GM18873 (cell line): Measurements from ENCODE around the gene SVIL.
"Not testable (repeated sequence)": the region's sequence is repeated elsewhere in the genome, so short reads cannot be mapped to it uniquely, and the experiment has no call there.

ENCODE experiments used
- ATAC-seq: cut with Tn5 transposase; IDR thresholded peaks from one replicate; pipeline ENCODE4 v1.9.1; 2021; ENCODE audit warnings: mild to moderate bottlenecking, moderate library complexity, moderate number of reproducible peaks; ENCODE audit not compliant: unreplicated experiment, low FRiP score

Gene SVIL

DNA sequence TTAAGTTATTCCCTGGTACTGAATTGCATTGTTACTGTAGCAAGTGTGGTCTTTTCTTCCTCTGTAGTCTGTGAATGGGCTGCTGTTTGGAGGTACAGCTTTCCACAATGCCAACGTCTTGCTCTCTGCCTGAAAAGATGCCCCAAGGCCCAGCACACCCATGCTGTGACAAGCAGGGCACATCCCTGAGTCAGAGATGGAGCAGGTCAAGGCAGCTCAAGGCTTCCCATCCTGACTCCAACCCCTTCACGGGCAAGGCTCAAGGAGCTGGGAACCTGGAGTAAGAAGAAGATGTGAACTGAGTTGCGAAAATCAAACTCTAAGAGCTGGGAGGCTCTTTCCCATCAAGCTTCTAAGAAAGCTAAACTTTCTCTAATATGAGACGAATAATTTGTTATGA is 27.2 kb downstream of the SVIL start:
- ATAC-seq = no peak

DNA sequence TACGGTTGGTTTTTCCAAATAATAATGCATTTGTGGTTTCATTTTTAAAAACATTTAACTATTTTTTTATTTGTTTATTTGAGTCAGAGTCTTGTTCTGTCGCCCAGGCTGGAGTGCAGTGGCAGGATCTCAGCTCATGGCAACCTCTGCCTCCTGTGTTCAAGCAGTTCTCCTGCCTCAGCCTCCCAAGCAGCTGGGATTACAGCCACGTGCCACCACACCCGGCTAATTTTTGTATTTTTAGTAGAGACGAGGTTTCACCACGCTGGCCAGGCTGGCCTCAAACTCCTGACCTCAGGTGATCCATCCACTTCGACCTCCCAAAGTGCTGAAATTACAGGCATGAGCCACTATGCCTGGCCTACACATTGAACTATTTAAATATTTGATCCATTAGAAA is 28.1 kb downstream of the SVIL start:
- ATAC-seq = not testable (repeated sequence)

DNA sequence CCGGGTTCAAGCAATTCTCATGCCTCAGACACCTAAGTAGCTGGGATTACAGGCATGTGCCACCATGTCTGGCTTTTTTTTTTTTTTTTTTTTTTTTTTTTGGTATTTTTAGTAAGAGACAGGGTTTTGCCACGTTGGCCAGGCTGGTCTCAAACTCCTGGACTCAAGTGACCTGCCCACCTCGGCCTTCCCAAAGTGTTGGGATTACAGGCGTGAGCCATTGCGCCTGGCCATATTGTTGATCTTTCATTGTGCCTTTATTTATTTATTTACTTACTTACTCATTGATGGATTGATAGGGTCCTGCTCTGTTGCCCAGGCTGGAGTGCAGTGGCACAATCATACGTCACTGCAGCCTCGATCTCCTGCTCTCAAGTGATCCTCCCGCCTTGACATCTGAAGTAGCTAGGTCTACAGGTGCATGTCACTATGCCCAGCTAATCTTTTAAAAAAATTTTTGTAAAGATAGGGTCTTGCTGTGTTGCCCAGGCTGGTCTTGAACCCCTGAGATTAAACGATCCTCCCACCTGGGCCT is 30.4 kb downstream of the SVIL start:
- no peak for ATAC-seq

DNA sequence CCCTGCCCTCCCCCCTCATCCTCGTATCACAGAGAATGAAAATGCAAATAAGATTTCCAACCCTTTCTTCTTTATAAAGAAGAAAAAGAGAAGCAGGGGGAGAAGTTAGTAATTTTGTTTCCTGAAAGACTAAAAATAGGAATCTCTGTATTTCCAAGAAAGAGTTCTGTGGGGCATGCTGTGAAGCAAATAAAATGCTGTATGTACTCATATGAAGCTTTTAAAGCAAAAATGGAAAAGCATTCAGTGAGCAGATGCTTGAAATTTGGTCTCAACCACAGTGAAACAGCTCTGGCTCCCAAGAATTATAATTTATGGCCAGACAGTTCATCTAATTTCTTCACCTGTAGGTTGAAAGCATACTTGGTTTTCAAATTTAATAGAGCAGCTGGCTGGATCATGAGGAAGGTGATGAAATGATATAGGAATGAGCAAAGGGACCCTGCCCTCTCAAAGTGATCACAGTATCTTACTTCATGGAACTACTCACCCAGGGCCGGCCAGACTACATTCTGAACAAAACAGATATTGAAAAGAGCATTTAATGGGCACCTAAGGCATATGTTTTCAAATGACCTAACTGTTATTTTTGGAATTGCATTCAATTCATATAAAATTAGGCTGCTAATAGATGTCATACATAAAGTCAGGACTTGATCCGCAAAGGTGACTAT is 31.4 kb downstream of the SVIL start:
- no peak for ATAC-seq

DNA sequence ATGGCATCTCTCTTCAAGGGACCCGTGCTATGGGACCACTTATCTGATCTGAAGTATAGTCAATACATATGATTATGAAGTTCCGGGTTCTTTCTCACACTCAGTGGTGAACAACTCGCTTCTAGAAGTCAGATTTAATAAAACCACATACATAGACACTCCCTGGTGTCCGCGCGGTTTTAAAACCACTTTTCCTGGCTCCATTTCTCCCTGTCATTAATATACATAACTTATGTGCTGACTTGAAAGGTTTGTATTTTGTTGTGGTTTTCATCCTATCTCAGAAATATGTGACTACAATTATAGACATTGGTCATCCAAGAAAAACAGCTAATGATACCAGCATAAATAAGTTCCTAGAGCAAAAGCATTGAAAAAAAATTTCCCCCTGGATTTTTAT is 34.0 kb downstream of the SVIL start:
- ATAC-seq = no peak

DNA sequence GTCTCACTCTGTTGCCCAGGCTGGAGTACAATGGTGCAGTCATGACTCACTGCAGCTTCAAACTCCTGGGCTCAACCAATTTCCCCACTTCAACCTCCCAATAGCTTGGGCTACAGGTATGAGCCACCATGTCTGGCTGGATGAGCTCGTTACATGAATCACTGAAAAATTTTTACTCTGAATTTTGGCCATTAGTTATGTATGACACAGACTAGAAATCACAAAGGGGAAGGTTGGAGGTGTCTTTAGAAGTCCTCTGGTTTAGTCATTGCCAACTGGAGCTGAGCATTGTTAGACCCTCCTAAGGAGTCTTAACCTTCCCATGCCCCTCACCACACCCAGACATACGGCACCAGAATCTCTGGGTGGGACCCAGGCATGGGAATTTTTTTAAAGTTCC is 34.7 kb downstream of the SVIL start:
- no peak for ATAC-seq

DNA sequence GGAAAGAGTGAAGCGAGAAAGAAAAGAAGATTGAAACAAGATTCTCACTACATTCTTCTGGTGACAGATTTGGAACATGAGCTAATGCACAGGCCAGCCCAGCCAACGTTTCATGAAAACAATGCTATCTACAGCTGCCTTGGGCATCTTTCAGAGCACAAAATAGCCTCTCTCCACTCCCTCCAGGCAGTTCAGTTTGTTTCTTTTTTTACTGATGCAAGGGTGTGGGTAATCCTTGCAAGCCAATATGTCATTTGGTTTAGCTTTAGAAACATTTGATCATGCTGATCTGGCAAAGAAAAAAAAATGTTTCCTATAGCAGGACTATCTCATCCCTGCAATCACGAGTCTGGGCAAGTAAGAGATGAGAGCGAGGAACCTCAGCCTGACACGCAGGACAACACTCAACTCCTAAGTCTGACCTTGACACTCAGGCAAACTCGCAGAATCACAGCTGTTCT is 35.9 kb downstream of the SVIL start:
- no peak for ATAC-seq

DNA sequence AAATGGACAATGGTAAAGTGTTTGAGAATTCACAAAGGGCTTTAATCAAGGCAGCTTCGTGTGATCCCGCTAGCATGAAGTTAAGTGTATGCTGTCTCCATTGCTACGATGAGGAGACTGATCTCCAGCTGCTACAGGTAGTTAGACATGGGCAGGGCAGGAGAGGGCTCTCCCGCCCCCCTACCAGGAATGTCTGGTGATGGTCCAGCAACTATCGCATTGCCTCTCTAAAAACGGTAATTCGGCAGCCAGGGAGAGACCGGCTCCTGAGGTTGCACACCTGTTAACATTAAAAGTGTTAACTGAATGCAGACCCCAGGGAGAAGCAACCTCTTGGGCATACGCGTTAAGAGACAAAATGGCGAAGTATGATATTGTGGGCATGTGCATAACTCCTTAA is 37.9 kb downstream of the SVIL start:
- ATAC-seq = no peak

DNA sequence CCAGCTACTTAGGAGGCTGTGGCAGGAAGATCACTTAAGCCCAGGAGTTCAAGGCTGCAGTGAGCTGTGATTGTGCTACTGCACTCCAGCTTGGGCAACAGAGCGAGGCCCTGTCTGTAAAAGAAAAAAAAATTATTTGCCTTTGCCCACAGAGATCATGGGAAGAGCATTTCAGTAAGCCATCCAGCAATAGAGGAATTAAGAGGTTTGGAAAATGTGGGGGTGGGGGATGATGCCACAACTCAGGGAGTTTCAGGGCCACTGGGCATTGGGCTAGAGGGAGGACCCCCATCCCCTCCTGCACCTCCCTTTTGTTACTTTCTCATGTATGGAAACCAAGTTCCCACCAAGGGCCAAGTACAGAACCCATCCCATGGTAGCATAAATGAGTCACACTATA is 38.4 kb downstream of the SVIL start:
- ATAC-seq = no peak

DNA sequence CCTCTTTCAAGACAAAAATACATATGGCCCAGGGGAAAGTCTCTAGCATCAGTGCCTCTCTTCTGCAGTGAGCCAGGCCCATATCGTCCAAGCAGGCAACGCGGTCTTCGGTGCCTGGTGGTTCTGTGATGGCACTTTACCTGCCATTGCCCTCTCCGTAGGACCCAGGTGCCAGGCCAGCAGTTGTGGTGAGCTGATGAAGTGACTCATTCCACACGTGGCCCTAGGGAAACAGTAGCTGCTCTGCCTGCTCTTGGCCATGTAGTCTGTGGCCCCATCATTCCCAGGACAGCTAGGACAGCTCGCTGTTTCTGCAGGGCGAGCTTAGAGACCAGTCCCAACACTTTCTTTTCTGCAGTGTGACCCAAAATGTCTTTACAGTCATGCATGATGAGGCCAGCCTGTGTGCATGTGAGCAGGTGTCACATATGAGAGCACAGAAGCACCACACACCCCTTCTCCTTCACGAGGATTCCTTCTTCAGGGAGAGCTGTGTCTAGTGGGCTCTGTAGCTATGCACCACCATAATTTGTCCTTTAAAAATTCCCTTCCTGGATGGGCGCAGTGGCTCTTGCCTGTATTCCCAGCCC is 39.0 kb downstream of the SVIL start:
- ATAC-seq = no peak

DNA sequence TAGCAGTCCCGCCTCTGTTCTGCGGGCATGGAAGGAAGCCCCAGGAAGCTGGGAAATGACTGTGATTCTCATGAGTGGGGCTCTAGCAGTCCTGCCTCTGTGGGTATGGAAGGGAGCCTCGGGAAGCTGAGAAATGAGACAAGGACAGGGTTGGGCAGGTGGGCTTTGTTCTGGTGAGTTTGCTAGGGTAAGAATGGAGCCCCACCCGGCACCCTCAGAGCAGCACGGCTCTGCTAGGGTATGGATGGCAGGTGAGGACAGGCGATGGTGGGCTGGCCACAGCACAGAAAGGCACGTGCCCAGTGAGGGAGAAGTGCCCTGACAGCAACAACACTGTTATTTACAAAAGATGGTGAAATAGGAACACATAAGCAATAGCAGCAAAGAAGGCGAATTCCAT is 39.6 kb downstream of the SVIL start:
- no peak for ATAC-seq

DNA sequence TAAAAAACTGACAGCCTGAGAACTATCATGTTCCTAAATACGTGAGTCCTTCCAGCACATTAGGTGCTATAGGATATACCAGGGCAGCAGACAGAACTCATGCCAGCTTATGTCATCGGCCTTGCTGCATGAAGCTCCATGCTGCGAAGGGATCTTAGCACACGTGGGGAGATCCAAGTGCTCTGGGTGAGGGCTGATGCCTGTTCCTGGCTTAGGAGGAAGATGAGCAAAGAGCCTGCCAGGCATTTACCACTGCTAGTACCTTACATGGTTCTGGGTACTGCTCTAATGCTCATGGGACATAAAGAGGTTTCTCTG is 43.2 kb downstream of the SVIL start:
- ATAC-seq = no peak

DNA sequence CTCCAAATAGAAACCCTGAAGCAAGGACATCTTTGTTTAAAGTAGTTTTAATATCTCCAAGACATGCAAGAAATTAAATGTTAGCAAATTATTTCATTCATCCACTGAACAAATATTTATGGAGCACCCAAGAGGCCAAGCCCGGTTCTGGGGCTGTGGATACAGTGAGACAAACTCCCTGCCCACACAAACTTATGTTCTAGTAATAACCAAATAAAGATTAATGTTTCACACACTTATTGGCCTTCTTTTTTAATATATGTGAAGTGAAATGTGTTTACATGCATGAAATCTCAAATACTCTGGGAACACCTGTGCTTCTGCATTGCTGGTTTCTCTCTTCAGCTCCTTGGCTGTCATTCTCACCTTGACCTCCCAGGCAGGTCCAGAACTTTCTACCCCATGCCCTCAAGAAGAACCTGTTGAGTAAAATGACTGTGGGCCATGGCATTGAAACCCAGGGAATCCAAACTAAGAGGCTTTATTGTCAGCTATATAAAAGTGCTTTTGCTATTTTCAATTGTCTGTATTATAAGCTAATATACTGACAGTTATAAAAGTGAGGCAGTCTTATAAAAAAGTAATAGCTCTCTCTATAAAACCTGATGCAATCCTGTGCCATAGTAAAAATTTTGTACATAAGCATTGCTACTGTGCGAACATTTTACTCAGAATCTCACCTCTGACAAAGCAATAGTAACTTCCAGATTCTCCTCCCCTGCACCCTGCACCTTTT is 43.7 kb downstream of the SVIL start:
- ATAC-seq = no peak

DNA sequence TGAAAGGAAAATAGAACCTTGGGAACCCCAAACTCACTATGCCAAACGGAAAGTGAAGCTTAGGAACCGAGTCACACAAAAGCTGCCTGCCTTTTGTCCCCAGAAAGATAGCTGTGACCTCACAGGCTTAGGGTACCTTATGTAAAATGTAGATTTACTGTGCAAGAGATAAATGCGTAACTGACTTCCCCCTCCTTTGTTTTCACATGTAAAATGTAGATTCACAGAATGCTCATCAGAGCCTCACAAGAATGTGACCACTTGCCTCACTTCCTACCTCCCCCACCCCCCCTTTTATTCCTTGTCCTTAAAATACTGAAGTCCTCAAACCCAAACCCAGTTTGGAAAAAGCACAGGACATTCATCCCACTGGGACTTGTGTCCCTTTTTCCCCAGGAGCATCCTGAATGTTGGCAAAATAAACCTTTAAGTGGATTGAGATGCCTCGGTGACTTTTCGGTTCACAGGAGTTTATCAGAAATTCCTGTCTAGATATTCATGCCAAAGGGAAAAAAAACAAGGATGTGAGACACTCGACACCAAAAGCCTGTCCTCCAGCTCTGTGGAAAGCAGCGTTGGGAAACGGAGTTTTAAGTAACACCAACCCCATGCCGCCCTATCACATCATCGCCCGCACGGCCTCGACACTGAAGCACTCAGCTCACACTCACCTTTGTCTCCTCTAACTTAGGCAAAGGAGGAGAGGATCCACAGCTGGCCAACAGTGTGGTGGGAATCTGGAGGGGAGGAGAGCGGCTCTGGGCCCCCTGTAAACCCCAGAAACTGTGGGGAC is 45.9 kb downstream of the SVIL start:
- no peak for ATAC-seq

DNA sequence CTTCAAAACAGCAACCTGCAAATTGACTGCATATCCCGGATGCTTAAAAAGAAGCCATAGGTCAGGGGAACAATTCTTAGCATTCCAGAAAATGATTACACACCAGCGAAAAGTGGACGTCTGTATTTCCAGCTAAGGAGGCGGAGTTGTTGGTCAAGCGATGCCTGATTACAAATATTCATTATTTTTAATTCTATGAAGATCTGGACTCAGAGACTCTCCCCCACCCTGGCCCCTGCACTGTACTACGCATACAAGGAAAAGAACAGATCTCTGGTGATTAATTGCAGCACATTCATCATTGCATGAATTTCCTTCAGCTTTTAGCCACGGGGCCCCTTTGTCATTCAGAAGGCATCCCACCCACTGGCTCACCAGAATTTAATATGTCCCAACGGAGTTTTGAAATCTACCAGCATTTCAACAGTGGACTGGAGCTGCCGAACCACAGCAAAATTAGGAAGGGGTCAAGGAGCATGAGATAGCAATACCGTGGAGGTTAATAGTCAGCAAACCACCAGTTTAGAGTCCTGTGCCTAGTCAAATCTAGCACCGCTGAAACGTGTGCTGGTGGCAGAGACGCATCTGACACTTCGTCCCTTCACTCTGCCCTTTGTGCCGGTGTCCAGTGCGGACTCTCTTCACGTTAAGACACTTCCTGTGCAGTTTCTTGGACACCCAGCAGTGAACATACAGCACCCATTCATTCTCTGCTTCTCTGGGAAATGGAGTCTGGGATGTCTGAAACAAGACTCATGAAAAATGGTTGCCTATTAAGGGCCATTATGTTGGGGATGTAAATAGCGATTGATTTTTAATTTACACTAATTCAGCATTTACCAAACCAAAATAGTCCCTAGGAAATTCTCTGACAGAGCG is 46.8 kb downstream of the SVIL start:
- ATAC-seq = not testable (repeated sequence)

DNA sequence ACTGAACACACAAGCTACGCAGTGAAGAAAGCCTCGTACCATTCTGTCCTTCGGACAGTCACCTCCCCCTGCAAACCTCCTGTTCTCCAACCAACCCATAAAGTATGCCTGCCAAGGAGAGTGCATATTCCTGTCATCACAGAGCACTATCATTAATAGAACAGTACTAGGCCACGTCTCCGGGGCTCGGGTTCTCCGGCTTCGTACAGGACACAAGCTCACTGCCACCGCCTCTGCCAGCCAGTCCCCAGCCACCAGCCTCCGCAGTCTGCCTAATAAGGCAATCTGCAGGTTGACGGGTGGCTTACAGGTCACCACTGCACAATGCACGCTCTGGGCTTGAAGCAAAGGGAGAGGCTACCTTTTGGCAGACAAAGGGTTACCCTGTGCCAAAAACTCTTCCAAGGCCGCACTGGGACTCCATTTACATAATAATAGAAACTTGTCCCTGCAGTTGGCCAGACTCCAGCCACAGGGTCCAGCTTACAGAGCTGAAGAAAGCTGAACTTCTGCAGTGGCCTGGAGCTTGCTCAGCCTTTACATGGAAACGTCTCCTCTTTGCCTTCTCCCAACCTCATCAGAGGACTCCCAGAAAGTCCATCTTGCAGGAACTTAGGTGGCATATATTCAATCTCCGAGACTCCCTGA is 47.5 kb downstream of the SVIL start:
- ATAC-seq = not testable (repeated sequence)

DNA sequence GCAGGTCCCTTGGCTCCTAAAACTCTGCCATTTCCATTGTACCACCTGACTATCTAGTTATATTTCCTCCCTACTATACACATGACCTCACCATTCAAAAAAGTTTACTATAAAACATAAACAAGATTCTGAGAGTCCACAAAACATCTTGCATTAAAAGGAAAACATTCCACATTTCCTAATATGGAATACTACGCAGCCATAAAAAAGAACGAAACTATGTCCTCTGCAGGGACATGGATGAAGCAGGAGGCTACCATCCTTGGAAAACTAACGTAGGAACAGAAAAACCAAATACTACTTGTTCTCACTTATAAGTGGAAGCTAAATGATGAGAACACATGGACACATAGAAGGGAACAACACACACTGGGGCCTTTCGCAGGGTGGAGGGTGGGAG is 48.3 kb downstream of the SVIL start:
- ATAC-seq = no peak

DNA sequence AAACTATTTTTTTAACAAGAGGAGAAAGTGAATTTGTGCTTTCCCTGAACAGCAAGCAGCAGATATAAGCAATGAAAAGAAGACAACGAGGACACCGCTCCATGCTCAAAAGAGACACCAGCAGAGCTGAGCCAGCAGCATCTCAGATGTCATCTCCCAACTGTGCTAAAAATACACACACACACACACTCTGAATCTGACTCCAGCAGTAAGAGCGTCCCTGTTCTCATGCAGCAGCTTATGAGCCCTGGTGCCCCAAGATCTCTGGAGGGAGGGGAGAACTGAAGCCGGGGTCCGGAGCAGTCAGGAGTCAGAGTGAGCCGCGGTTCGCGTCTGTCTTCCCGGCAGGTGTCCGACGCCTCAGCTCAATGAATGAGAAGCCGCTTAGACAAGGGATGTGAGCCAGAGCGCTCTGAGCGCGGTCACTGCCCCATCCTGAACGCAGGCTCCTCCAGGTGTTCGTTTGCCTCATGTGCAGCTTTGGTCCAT is 49.2 kb downstream of the SVIL start:
- no peak for ATAC-seq

DNA sequence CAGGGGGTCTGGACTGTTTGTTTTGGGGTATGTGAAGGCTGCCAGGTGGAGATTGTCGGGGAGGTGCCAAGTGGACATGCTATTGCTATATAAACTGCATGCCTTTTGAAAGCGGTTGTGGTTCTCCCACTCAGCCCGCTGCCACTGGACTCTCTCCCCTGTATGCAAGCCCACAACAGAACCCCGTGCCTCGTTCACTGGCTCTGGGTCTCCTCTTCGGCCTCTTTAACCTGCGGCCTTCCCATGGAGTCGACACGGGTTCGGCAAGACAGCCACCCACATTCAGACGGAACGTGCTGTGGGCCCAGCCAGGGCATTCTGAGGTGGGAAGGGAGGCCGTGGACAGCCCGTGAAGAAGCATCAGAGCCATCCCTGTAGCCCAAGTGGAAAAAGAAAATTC is 50.3 kb downstream of the SVIL start:
- ATAC-seq = no peak
